Hematopoietic multipotent progenitor cell (in vitro differentiated cells): ENCODE data around the gene MYB. TPM values are rescaled to one million over a fixed set of nuclear protein-coding genes. Genes with fewer than 3 reads are reported as not detected.

Source experiments
- small RNA-seq: library from RNA; depleted of rRNA; stranded (forward); fragments of <200 nt; gene quantifications from one replicate; pipeline ENCODE3, GENCODE V24; 2012
- total RNA-seq: library from RNA; depleted of rRNA; stranded (reverse); fragments of >200 nt; gene quantifications from one replicate; pipeline ENCODE4 v1.2.3, GENCODE V29; 2012

The MYB gene
- total RNA-seq, 1 donor: 250 TPM

Small RNA genes lying within 50 kb of the gene (small RNA-seq; reads per million reads assigned to genes)
- not detected for gene MIR548A2

Other genes starting within 250 kb of the MYB start
- gene ALDH8A1, start 231.2 kb upstream of the MYB start, total RNA-seq: 0.27 TPM
- gene HBS1L, start 126.5 kb upstream of the MYB start, total RNA-seq: 25.9 TPM